SU-DHL-6 (cell line): Measurements from ENCODE around the gene COMMD6.

Experiments
- H2AFZ ChIP-seq: fragments of 200-600 bp; sonication (generic); 2 replicates; pipeline ENCODE4 v1.6.1; 2014; ENCODE audit warnings: low read depth, mild to moderate bottlenecking, moderate library complexity, mixed read lengths, antibody characterized with exemption, low read length; ENCODE audit not compliant: severe bottlenecking
- H3F3A ChIP-seq: fragments of 200-600 bp; shearing (Covaris generic); 2 replicates; pipeline ENCODE4 v1.6.0; 2016; ENCODE audit warnings: antibody characterized with exemption, mild to moderate bottlenecking; ENCODE audit not compliant: insufficient read depth
- H3K27ac ChIP-seq: fragments of 200-600 bp; sonication (generic); 2 replicates; pipeline ENCODE4 v1.5.1; 2016; ENCODE audit warnings: low read depth, mild to moderate bottlenecking, low read length, moderate library complexity, mixed read lengths
- H3K27me3 ChIP-seq: fragments of 200-600 bp; sonication (generic), shearing (Covaris generic); 2 replicates; pipeline ENCODE4 v1.6.0; 2014; ENCODE audit warnings: mild to moderate bottlenecking, low read length
- H3K36me3 ChIP-seq: fragments of 200-600 bp; sonication (generic); 2 replicates; pipeline ENCODE4 v1.6.1; 2014; ENCODE audit warnings: mild to moderate bottlenecking, low read length, mixed read lengths
- H3K4me2 ChIP-seq: fragments of 300-600, 200-600 bp; shearing (Covaris generic), sonication (generic); 2 replicates; pipeline ENCODE4 v1.6.0; 2014; ENCODE audit warnings: low read length, low read depth, mild to moderate bottlenecking; ENCODE audit not compliant: poor library complexity, severe bottlenecking
- H3K4me3 ChIP-seq: fragments of 200-600 bp; sonication (generic); 2 replicates; pipeline ENCODE4 v1.5.1; 2014; ENCODE audit warnings: antibody characterized with exemption, low read length, mild to moderate bottlenecking, mixed read lengths; ENCODE audit not compliant: insufficient read depth, poor library complexity, severe bottlenecking
- H3K79me2 ChIP-seq: fragments of 200-600 bp; sonication (generic); 2 replicates; pipeline ENCODE4 v1.6.1; 2014; ENCODE audit warnings: mild to moderate bottlenecking, low read length, moderate library complexity; ENCODE audit not compliant: insufficient read depth
- H3K9ac ChIP-seq: fragments of 200-600 bp; sonication (generic); 2 replicates; pipeline ENCODE4 v1.7.0; 2014; ENCODE audit warnings: mild to moderate bottlenecking, low read length
- H3K9me2 ChIP-seq: fragments of 200-600 bp; sonication (generic); replicated peaks from 2 replicates; pipeline ENCODE4 v1.6.1; 2014; ENCODE audit warnings: low read length; ENCODE audit not compliant: insufficient read depth
- H3K9me3 ChIP-seq: fragments of 200-600 bp; sonication (generic); 2 replicates; pipeline ENCODE4 v1.6.1; 2014; ENCODE audit warnings: low read length, mixed read lengths; ENCODE audit not compliant: insufficient read depth
- H4K20me1 ChIP-seq: fragments of 200-600 bp; sonication (generic); 2 replicates; pipeline ENCODE4 v1.6.1; 2014; ENCODE audit warnings: low read depth, mild to moderate bottlenecking, antibody characterized with exemption, low read length, moderate library complexity, mixed read lengths
- EZH2phosphoT487 ChIP-seq: fragments of 200-600 bp; sonication (generic), shearing (Covaris generic); conservative IDR thresholded peaks from 2 replicates; pipeline ENCODE4 v1.6.1; 2018; ENCODE audit warnings: mild to moderate bottlenecking, antibody characterized with exemption, low read length, moderate library complexity, mixed read lengths
- TF ChIP-seq, protein P1 (sequence below): fragments of 200-600 bp; sonication (generic); IDR thresholded peaks from one replicate; pipeline ENCODE4 v1.5.1; 2017; ENCODE audit warnings: antibody characterized with exemption, mild to moderate bottlenecking, low read length, moderate library complexity; ENCODE audit not compliant: insufficient read depth, poor library complexity, severe bottlenecking

Gene COMMD6

DNA sequence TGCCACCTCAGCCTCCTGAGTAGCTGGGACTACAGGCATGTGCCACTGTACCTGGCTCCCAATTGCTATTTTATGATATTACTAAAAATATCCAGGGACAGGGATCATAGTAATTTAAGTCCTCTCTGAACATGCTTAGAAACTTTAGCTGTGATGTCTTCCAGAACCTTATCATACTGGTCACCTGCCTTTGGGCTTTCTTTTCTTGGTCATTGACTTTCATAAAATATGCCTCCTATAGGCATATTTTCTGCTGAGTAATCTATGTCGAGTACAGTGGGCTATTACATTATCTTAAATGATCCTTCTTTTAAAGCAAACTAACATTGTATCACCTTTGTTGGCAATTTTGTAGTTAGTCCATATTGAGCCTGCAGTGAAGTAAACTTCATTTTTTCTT lies 18.2 kb upstream of the COMMD6 start:
- peaks cover 7% of the 10 kb centered on the region; the same call in 1 of the 2 replicates for H4K20me1 ChIP-seq
- TF ChIP-seq, protein P1, sequence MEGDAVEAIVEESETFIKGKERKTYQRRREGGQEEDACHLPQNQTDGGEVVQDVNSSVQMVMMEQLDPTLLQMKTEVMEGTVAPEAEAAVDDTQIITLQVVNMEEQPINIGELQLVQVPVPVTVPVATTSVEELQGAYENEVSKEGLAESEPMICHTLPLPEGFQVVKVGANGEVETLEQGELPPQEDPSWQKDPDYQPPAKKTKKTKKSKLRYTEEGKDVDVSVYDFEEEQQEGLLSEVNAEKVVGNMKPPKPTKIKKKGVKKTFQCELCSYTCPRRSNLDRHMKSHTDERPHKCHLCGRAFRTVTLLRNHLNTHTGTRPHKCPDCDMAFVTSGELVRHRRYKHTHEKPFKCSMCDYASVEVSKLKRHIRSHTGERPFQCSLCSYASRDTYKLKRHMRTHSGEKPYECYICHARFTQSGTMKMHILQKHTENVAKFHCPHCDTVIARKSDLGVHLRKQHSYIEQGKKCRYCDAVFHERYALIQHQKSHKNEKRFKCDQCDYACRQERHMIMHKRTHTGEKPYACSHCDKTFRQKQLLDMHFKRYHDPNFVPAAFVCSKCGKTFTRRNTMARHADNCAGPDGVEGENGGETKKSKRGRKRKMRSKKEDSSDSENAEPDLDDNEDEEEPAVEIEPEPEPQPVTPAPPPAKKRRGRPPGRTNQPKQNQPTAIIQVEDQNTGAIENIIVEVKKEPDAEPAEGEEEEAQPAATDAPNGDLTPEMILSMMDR = no peak
- no peak for TF ChIP-seq EZH2phosphoT487
- H3K27ac ChIP-seq = no peak overlapping the region
- H3K4me2 ChIP-seq = no peak overlapping the region
- peaks cover 86% of the 10 kb centered on the region for H3K79me2 ChIP-seq
- H3K4me3 ChIP-seq = no peak overlapping the region
- H3F3A ChIP-seq = 0 out of 2 replicates have a peak, but pooled peaks cover 2% of the 10 kb centered on the region
- peaks cover 28% of the 10 kb centered on the region; the same call in 1 of the 2 replicates for H3K36me3 ChIP-seq
- no peaks in the 10 kb centered on the region for H3K27me3 ChIP-seq
- H3K9ac ChIP-seq = no peak overlapping the region
- no peaks in the 10 kb centered on the region for H3K9me2 ChIP-seq
- no peak overlapping the region for H2AFZ ChIP-seq
- H3K9me3 ChIP-seq = no peaks in the 10 kb centered on the region

GRCh38 chr13:75554981-75555380 lies 17.3 kb upstream of the COMMD6 start:
- no peak overlapping the region for H3K9ac ChIP-seq
- no peak overlapping the region for H3K4me3 ChIP-seq
- H3F3A ChIP-seq = 0 out of 2 replicates have a peak, but pooled peaks cover 2% of the 10 kb centered on the region
- no peak overlapping the region for H2AFZ ChIP-seq
- H3K36me3 ChIP-seq = peaks cover 22% of the 10 kb centered on the region; the same call in 1 of the 2 replicates
- H3K9me2 ChIP-seq = no peaks in the 10 kb centered on the region
- H3K27ac ChIP-seq = no peak overlapping the region
- H3K27me3 ChIP-seq = no peaks in the 10 kb centered on the region
- peaks cover 95% of the 10 kb centered on the region for H3K79me2 ChIP-seq
- H4K20me1 ChIP-seq = peaks cover 7% of the 10 kb centered on the region; the same call in 1 of the 2 replicates
- H3K9me3 ChIP-seq = no peaks in the 10 kb centered on the region
- TF ChIP-seq, protein P1 = no peak
- no peak for TF ChIP-seq EZH2phosphoT487
- H3K4me2 ChIP-seq = no peak overlapping the region

DNA sequence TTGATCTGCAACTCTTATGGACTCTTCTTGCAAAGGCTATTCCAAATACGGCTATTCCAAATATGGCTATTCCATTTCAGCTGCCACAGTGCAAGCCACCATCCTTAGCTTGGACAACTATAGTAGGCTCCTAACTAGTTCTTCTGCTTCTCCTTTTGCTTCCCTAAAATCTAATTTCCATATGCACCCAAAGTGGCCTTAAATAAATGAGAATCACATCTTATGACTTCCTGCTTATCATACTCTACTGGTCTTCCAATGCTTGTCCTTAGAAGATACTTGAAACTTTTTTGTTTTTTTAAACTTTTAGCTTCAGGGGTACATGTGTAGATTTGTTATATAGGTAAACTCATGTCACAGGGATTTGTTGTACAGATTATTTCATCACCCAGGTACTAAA lies 16.8 kb upstream of the COMMD6 start:
- H3K9ac ChIP-seq = no peak overlapping the region
- H3K9me3 ChIP-seq = no peaks in the 10 kb centered on the region
- H3K4me2 ChIP-seq = no peak overlapping the region
- H3K79me2 ChIP-seq = peaks cover 95% of the 10 kb centered on the region
- H2AFZ ChIP-seq = no peak overlapping the region
- H3K27ac ChIP-seq = no peak overlapping the region
- H3K4me3 ChIP-seq = no peak overlapping the region
- TF ChIP-seq, protein P1 = no peak
- no peak for TF ChIP-seq EZH2phosphoT487
- peaks cover 22% of the 10 kb centered on the region; the same call in 1 of the 2 replicates for H3K36me3 ChIP-seq
- H3K9me2 ChIP-seq = no peaks in the 10 kb centered on the region
- peaks cover 7% of the 10 kb centered on the region; the same call in 1 of the 2 replicates for H4K20me1 ChIP-seq
- 0 out of 2 replicates have a peak, but pooled peaks cover 2% of the 10 kb centered on the region for H3F3A ChIP-seq
- H3K27me3 ChIP-seq = no peaks in the 10 kb centered on the region
